Naive B cell (primary cell): ENCODE data around the gene LILRA5. TPM values are rescaled to one million over a fixed set of nuclear protein-coding genes. Genes with fewer than 3 reads are reported as not detected.
"Not testable (repeated sequence)": the region's sequence is repeated elsewhere in the genome, so short reads cannot be mapped to it uniquely, and the experiment has no call there.

Experiments
- ATAC-seq, 2 donors: fragments of 150-1000 bp; cut with Tn5 transposase; 2 replicates each; pipeline ENCODE4 v1.10.0; 2021; ENCODE audit warnings: low read depth in 2 of 2, mild to moderate bottlenecking in 2 of 2, moderate library complexity in 2 of 2
- DNase-seq: peaks from one replicate; pipeline ENCODE4 v3.0.0; 2022
- H3K27ac Mint-ChIP-seq, 6 donors: one replicate each; pipeline ENCODE4 v1.8.0; 2020 to 2022; ENCODE audit warnings: mild to moderate bottlenecking in 6 of 6, mixed read lengths in 6 of 6, moderate library complexity in 5 of 6, inconsistent platforms in 2 of 6
- H3K27me3 Mint-ChIP-seq, 3 donors: one replicate each; pipeline ENCODE4 v1.8.0; 2021 to 2022; ENCODE audit warnings: mixed read lengths in 3 of 3, mild to moderate bottlenecking in 1 of 3
- H3K36me3 Mint-ChIP-seq, 2 donors: one replicate each; pipeline ENCODE4 v1.8.0; 2020 to 2022; ENCODE audit warnings: mixed read lengths in 2 of 2, inconsistent platforms in 1 of 2, mild to moderate bottlenecking in 1 of 2
- H3K4me1 Mint-ChIP-seq, 3 donors: one replicate each; pipeline ENCODE4 v1.8.0; 2020 to 2022; ENCODE audit warnings: mixed read lengths in 3 of 3, inconsistent platforms in 1 of 3, mild to moderate bottlenecking in 1 of 3, moderate library complexity in 1 of 3
- H3K4me3 Mint-ChIP-seq, 8 donors: one replicate each; pipeline ENCODE4 v1.8.0; 2020 to 2022; ENCODE audit warnings: mild to moderate bottlenecking in 8 of 8, mixed read lengths in 8 of 8, moderate library complexity in 8 of 8, inconsistent platforms in 2 of 8
- H3K9me3 Mint-ChIP-seq, 7 donors: one replicate each; pipeline ENCODE4 v1.8.0; 2020 to 2022; ENCODE audit warnings: mixed read lengths in 7 of 7, mild to moderate bottlenecking in 5 of 7, inconsistent platforms in 2 of 7, moderate library complexity in 1 of 7
- polyA plus RNA-seq, 6 donors: library from polyadenylated mRNA; unstranded; fragments of 300-500 nt; fragmentation: Illumina TruSeq; gene quantifications; one replicate each; pipeline ENCODE4 v1.2.3, GENCODE V29; 2021; ENCODE audit warnings: low read depth in 6 of 6

The LILRA5 gene
- polyA plus RNA-seq, 6 donors from 2014 or later: 0.29 to 1.1 (median 0.76) TPM; not detected in 2

- DNase-seq, H3K36me3 Mint-ChIP-seq, H3K9me3 Mint-ChIP-seq, ATAC-seq, H3K27me3 Mint-ChIP-seq: not testable (repeated sequence)
- Mint-ChIP-seq H3K4me3 (peak overlapping the region in 3 of 8 donors; percentile 64 to 79 (median 70)), H3K4me1 (peaks cover 43 to 67% (median 52%) of the 10 kb centered on the region in 3 donors), H3K27ac (peak overlapping the region in 4 of 6 donors; percentile 54 to 97 (median 94))
Measured at GRCh38 chr19:54328781-54329180, 15.8 kb upstream of the LILRA5 start.

GRCh38 chr19:54325631-54326030 lies 12.7 kb upstream of the LILRA5 start:
- no peaks in the 10 kb centered on the region for H3K36me3 Mint-ChIP-seq
- ATAC-seq (peak in 1 of 2 donors; percentile 25), DNase-seq (no peak)
- H3K4me1 Mint-ChIP-seq: peaks cover 34 to 55% (median 40%) of the 10 kb centered on the region in 3 donors
- H3K27ac Mint-ChIP-seq: peak overlapping the region; percentile 26 to 70 (median 50)
- H3K27me3 Mint-ChIP-seq: peaks cover 0 to 8% (median 0%) of the 10 kb centered on the region in 3 donors
- H3K9me3 Mint-ChIP-seq: peaks cover 0 to 6% (median 0%) of the 10 kb centered on the region in 7 donors
- H3K4me3 Mint-ChIP-seq: peak overlapping the region in 3 of 8 donors; percentile 8 to 51 (median 40)

- peaks cover 0 to 6% (median 0%) of the 10 kb centered on the region in 7 donors for H3K9me3 Mint-ChIP-seq
- peaks cover 0 to 8% (median 0%) of the 10 kb centered on the region in 3 donors for H3K27me3 Mint-ChIP-seq
- peaks cover 34 to 57% (median 42%) of the 10 kb centered on the region in 3 donors for H3K4me1 Mint-ChIP-seq
- peak; percentile 47 to 59 for ATAC-seq
- DNase-seq: peak; percentile 70
- peak overlapping the region in 5 of 6 donors; percentile 5 to 88 (median 31) for H3K27ac Mint-ChIP-seq
- H3K4me3 Mint-ChIP-seq: peak overlapping the region in 3 of 8 donors; percentile 10 to 32 (median 29)
- no peaks in the 10 kb centered on the region for H3K36me3 Mint-ChIP-seq
Measured at GRCh38 chr19:54325194-54325621, 12.2 kb upstream of the LILRA5 start.

- Mint-ChIP-seq H3K4me1 (peaks cover 30 to 54% (median 42%) of the 10 kb centered on the region in 3 donors), H3K4me3 (no peak overlapping the region), H3K9me3 (peaks cover 0 to 6% (median 0%) of the 10 kb centered on the region in 7 donors), H3K36me3 (no peaks in the 10 kb centered on the region), H3K27me3 (peaks cover 0 to 8% (median 2%) of the 10 kb centered on the region in 3 donors), H3K27ac (peak overlapping the region in 1 of 6 donors; percentile 59)
- DNase-seq (no peak), ATAC-seq (no peak)
Measured at GRCh38 chr19:54324071-54324470, 11.1 kb upstream of the LILRA5 start.

GRCh38 chr19:54322934-54323333 lies 10.0 kb upstream of the LILRA5 start:
- H3K27ac Mint-ChIP-seq, H3K4me3 Mint-ChIP-seq, H3K27me3 Mint-ChIP-seq, DNase-seq, ATAC-seq, H3K36me3 Mint-ChIP-seq, H3K9me3 Mint-ChIP-seq: not testable (repeated sequence)
- peaks cover 23 to 52% (median 31%) of the 10 kb centered on the region in 3 donors for H3K4me1 Mint-ChIP-seq

- peak overlapping the region in 2 of 6 donors; percentile 61 to 89 for H3K27ac Mint-ChIP-seq
- H3K4me3 Mint-ChIP-seq, H3K36me3 Mint-ChIP-seq, ATAC-seq, H3K27me3 Mint-ChIP-seq, DNase-seq, H3K9me3 Mint-ChIP-seq: not testable (repeated sequence)
- H3K4me1 Mint-ChIP-seq: peaks cover 20 to 52% (median 27%) of the 10 kb centered on the region in 3 donors
Measured at GRCh38 chr19:54322295-54322694, 9.3 kb upstream of the LILRA5 start.

- ATAC-seq (no peak), DNase-seq (no peak)
- Mint-ChIP-seq H3K4me1 (peaks cover 6 to 30% (median 16%) of the 10 kb centered on the region in 3 donors), H3K36me3 (no peaks in the 10 kb centered on the region), H3K9me3 (no peaks in the 10 kb centered on the region), H3K27me3 (peaks cover 11 to 16% (median 13%) of the 10 kb centered on the region in 3 donors), H3K4me3 (no peak overlapping the region), H3K27ac (peak overlapping the region in 4 of 6 donors; percentile 13 to 84 (median 59))
Measured at GRCh38 chr19:54319892-54320670, 7.1 kb upstream of the LILRA5 start.

GRCh38 chr19:54319049-54319448 lies 6.1 kb upstream of the LILRA5 start:
- peak; percentile 84 for DNase-seq
- Mint-ChIP-seq H3K4me1 (peaks cover 4 to 27% (median 12%) of the 10 kb centered on the region in 3 donors), H3K27ac (peak overlapping the region in 5 of 6 donors; percentile 6 to 95 (median 80)), H3K9me3 (no peaks in the 10 kb centered on the region), H3K27me3 (peaks cover 17 to 23% (median 18%) of the 10 kb centered on the region in 3 donors), H3K4me3 (peak overlapping the region in 5 of 8 donors; percentile 17 to 81 (median 61)), H3K36me3 (no peaks in the 10 kb centered on the region)
- ATAC-seq: peak; percentile 93 to 97

GRCh38 chr19:54317965-54318240 lies 4.9 kb upstream of the LILRA5 start:
- no peak for DNase-seq
- H3K36me3 Mint-ChIP-seq: no peaks in the 10 kb centered on the region
- H3K9me3 Mint-ChIP-seq: no peaks in the 10 kb centered on the region
- H3K4me1 Mint-ChIP-seq: peaks cover 5 to 30% (median 14%) of the 10 kb centered on the region in 3 donors
- H3K27me3 Mint-ChIP-seq: peaks cover 23 to 34% (median 27%) of the 10 kb centered on the region in 3 donors
- ATAC-seq: no peak
- no peak overlapping the region for H3K4me3 Mint-ChIP-seq
- H3K27ac Mint-ChIP-seq: peak overlapping the region in 3 of 6 donors; percentile 86 to 94 (median 92)

- ATAC-seq: no peak
- peaks cover 10 to 35% (median 20%) of the 10 kb centered on the region in 3 donors for H3K4me1 Mint-ChIP-seq
- peak overlapping the region in 5 of 6 donors; percentile 73 to 94 (median 88) for H3K27ac Mint-ChIP-seq
- H3K9me3 Mint-ChIP-seq: no peaks in the 10 kb centered on the region
- peak overlapping the region in 2 of 8 donors; percentile 12 to 20 for H3K4me3 Mint-ChIP-seq
- H3K27me3 Mint-ChIP-seq: peaks cover 29 to 40% (median 33%) of the 10 kb centered on the region in 3 donors
- no peaks in the 10 kb centered on the region for H3K36me3 Mint-ChIP-seq
- no peak for DNase-seq
Measured at GRCh38 chr19:54317108-54317964, 4.4 kb upstream of the LILRA5 start.

- DNase-seq (no peak), ATAC-seq (no peak)
- Mint-ChIP-seq H3K4me1 (peaks cover 13 to 41% (median 25%) of the 10 kb centered on the region in 3 donors), H3K4me3 (no peak overlapping the region), H3K27me3 (peaks cover 31 to 43% (median 36%) of the 10 kb centered on the region in 3 donors), H3K36me3 (no peaks in the 10 kb centered on the region), H3K27ac (peak overlapping the region in 5 of 6 donors; percentile 20 to 92 (median 86)), H3K9me3 (no peaks in the 10 kb centered on the region)
Measured at GRCh38 chr19:54316746-54317107, 3.8 kb upstream of the LILRA5 start.

GRCh38 chr19:54315956-54316355 lies 3.0 kb upstream of the LILRA5 start:
- Mint-ChIP-seq H3K36me3 (no peaks in the 10 kb centered on the region), H3K4me1 (peaks cover 13 to 41% (median 25%) of the 10 kb centered on the region in 3 donors), H3K27me3 (peaks cover 36 to 48% (median 36%) of the 10 kb centered on the region in 3 donors), H3K4me3 (no peak overlapping the region), H3K27ac (peak overlapping the region in 3 of 6 donors; percentile 56 to 87 (median 86)), H3K9me3 (no peaks in the 10 kb centered on the region)
- DNase-seq: no peak
- ATAC-seq: no peak

GRCh38 chr19:54312011-54312410 lies 955 bp downstream of the LILRA5 start:
- peaks cover 51 to 68% (median 58%) of the 10 kb centered on the region in 3 donors for H3K27me3 Mint-ChIP-seq
- H3K36me3 Mint-ChIP-seq: no peaks in the 10 kb centered on the region
- H3K4me3 Mint-ChIP-seq: no peak overlapping the region
- H3K9me3 Mint-ChIP-seq: no peaks in the 10 kb centered on the region
- peaks cover 10 to 20% (median 14%) of the 10 kb centered on the region in 3 donors for H3K4me1 Mint-ChIP-seq
- H3K27ac Mint-ChIP-seq: no peak overlapping the region
- DNase-seq (no peak), ATAC-seq (no peak)
